Uterus (tissue), 4 donors: ENCODE results near the gene TSC2. TPM values are rescaled to one million over a fixed set of nuclear protein-coding genes. Genes with fewer than 3 reads are reported as not detected.

Experiments used
- DNase-seq, 2 donors: peaks; one replicate each; pipeline ENCODE4 v3.0.0-alpha.2; 2019 to 2020
- H3K27ac ChIP-seq, 2 donors: fragments of 200-600 bp; sonication (generic); 1 replicate in 1 of 2; 2 replicates in 1 of 2; pipeline ENCODE4 v1.5.1; 2016 to 2018
- H3K27me3 ChIP-seq, 2 donors: fragments of 200-600 bp; sonication (generic); one replicate each; pipeline ENCODE4 v1.5.1; 2018 to 2019; ENCODE audit warnings: control low read depth in 1 of 2
- H3K36me3 ChIP-seq, 2 donors: fragments of 200-600 bp; sonication (generic); one replicate each; pipeline ENCODE4 v1.5.1; 2019; ENCODE audit warnings: control low read depth in 1 of 2
- H3K4me1 ChIP-seq, 2 donors: fragments of 200-600 bp; sonication (generic); one replicate each; pipeline ENCODE4 v1.5.1; 2018 to 2019; ENCODE audit warnings: control low read depth in 1 of 2
- H3K4me3 ChIP-seq, 2 donors: fragments of 200-600 bp; sonication (generic); 1 replicate in 1 of 2; 2 replicates in 1 of 2; pipeline ENCODE4 v1.5.1; 2018 to 2019; ENCODE audit warnings: mild to moderate bottlenecking in 1 of 2
- H3K9me3 ChIP-seq, 2 donors: fragments of 200-600 bp; sonication (generic); one replicate each; pipeline ENCODE4 v1.5.1; 2019; ENCODE audit warnings: control low read depth in 1 of 2
- POLR2A ChIP-seq, 2 donors: fragments of 450-650 bp; IDR thresholded peaks; one replicate each; pipeline ENCODE4 v1.6.1; 2016; ENCODE audit warnings: antibody characterized with exemption in 2 of 2, mild to moderate bottlenecking in 1 of 2, moderate library complexity in 1 of 2
- intact Hi-C: fragments of 100-400 bp; cut with DNase I; formaldehyde crosslinking; loops from one replicate; pipeline ENCODE4 v1.15.1; 2023; ENCODE audit warnings: low total_unique reads
- total RNA-seq, 4 donors: library from RNA; depleted of rRNA in 3 of 4; stranded (reverse); fragments of >200 nt in 3 of 4; gene quantifications; one replicate each; pipeline versions ENCODE4 v1.1.0 to v1.2.4, GENCODE V29; 2014 to 2023
- TF ChIP-seq, protein P1 (sequence below), 4 experiments: fragments of 200-600 bp in 2 of 4; fragments of 450-650 bp in 2 of 4; sonication (generic) in 2 of 4; IDR thresholded peaks; one replicate each; pipeline ENCODE4 v1.5.1; 2016 to 2019; ENCODE audit warnings: antibody characterized with exemption in 4 of 4, mild to moderate bottlenecking in 2 of 4, moderate library complexity in 1 of 4
- donor health status: DM: yes; HTN: yes; CAD: no.

The TSC2 gene
- total RNA-seq, 4 donors from 2014 or later: 53.8 to 347 (median 131) TPM

DNA sequence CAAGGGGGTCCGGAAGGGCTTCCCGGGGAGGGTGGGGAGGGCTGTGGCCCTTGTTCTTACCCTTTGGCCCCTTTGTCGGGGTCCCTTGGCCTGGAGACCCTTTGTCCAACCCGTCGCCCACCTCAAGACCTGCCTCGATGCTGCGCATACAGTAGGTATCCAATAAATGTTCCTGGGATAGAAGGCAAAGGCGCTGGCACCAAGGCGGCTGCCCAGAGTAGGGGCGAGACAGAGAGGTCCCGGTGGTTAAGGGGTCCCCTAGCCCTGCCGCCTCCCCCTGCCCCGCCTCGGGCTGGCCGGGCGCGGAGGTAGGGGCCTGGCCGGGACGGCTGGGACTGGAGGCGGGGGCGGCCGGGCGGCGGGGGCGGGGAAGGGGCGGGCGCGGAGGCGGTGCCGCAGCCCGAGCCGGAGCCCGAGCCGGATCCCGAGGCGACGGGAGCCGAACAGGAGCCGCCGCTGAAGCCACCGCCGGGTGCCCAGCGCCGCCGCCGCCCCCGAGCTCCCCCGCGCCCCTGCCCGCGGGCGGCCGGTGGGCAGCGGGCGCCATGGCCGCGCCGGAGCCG is 21.2 kb upstream of the TSC2 start, which contains the start of gene NHERF2:
TSS of gene NHERF2 (plus strand) at position 442 of the 563 bp plus-strand sequence. CDS start at position 546, 104 bp downstream.
- peak within 1 kb of the TSS; percentile 69 to 79 for H3K27ac ChIP-seq
- peak in 1 of 2 donors; percentile 48 for DNase-seq
- H3K36me3 ChIP-seq: no peaks in the 10 kb centered on the region
- intact Hi-C loops: no loop called here
- no peaks in the 10 kb centered on the region for H3K27me3 ChIP-seq
- H3K9me3 ChIP-seq: no peaks in the 10 kb centered on the region
- no peak for TF ChIP-seq POLR2A (IDR thresholded peaks at IDR 0.05)
- TF ChIP-seq, protein P1, sequence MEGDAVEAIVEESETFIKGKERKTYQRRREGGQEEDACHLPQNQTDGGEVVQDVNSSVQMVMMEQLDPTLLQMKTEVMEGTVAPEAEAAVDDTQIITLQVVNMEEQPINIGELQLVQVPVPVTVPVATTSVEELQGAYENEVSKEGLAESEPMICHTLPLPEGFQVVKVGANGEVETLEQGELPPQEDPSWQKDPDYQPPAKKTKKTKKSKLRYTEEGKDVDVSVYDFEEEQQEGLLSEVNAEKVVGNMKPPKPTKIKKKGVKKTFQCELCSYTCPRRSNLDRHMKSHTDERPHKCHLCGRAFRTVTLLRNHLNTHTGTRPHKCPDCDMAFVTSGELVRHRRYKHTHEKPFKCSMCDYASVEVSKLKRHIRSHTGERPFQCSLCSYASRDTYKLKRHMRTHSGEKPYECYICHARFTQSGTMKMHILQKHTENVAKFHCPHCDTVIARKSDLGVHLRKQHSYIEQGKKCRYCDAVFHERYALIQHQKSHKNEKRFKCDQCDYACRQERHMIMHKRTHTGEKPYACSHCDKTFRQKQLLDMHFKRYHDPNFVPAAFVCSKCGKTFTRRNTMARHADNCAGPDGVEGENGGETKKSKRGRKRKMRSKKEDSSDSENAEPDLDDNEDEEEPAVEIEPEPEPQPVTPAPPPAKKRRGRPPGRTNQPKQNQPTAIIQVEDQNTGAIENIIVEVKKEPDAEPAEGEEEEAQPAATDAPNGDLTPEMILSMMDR (IDR thresholded peaks at IDR 0.05): no peak
- peaks cover 0 to 6% of the 10 kb centered on the region in 2 donors for H3K4me1 ChIP-seq
- H3K4me3 ChIP-seq: peak within 1 kb of the TSS; percentile 32 to 56

DNA sequence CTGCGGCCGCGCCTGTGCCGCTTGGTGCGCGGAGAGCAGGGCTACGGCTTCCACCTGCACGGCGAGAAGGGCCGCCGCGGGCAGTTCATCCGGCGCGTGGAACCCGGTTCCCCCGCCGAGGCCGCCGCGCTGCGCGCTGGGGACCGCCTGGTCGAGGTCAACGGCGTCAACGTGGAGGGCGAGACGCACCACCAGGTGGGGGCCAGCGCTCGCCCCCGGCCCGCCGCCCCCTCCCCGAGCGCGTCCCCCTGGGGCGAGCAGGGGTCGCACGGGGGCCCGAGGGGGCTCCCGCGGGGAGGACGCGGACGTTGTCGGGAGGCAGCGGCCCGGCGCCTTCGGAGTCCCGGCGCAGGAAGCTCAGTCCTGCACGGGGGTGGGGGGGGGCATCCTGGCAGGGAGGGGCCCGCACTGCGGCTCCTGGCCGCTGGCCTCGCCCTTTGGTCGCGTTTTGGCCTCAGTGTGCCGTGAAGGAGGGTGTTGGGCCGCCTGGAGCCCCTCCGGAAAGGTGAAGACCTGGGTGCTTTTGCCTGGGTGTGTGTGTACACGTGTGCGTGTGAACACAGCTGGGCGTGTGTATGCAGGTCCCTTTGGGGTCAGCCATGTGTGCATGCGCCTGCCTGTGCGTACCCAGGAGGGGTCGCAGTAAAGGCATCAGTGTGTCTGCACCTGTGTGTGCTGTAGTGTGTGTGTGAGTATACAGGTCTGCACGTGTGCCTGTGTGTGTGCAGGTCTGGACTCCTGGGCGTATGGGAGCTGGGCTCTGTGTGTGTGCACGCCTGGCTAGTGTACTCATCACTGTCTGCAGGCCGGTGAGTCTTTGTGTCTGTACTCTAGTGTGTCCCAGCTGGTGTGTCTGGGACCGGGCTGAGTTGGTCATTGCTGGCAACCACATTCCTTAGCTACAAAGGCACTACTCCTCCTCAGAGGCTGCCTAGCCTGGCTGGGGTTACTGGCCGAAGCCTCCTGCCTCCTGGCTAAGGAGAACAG is 20.5 kb upstream of the TSC2 start:
- intact Hi-C loops: no loop called here

DNA sequence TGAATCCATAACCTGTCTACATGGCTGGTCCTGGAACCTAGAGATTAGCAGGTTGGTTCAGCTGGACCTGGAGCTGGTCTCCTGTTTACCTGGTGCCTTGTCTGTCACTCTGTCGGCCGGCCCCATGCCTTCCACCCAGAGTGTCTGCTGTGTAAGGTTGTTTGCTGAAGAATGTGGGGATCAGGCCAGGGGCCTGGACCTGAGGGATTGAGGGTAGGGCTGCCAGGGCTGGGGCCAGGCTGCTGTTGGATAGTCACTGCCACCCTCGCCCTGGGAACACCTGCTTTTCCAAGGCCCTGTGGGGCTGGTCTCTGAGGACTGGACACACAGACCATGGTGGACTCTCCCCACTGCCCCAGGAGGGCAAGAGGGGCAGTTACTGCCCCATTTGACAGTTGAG is 19.6 kb upstream of the TSC2 start:
- H3K27ac ChIP-seq: peak overlapping the region; percentile 7 to 79
- intact Hi-C loops: no loop called here
- H3K4me1 ChIP-seq: peaks cover 0 to 6% of the 10 kb centered on the region in 2 donors
- no peaks in the 10 kb centered on the region for H3K36me3 ChIP-seq
- H3K9me3 ChIP-seq: no peaks in the 10 kb centered on the region
- no peaks in the 10 kb centered on the region for H3K27me3 ChIP-seq
- TF ChIP-seq, protein P1 (IDR thresholded peaks at IDR 0.05): no peak
- no peak for TF ChIP-seq POLR2A (IDR thresholded peaks at IDR 0.05)
- no peak for DNase-seq
- H3K4me3 ChIP-seq: peak overlapping the region in 1 of 2 donors; percentile 56

More for the DNA sequence above, 20.5 kb upstream of the TSC2 start:
- no peak for DNase-seq
- Histone ChIP-seq H3K27ac (peak overlapping the region; percentile 69 to 79), H3K9me3 (no peaks in the 10 kb centered on the region), H3K4me1 (peaks cover 0 to 6% of the 10 kb centered on the region in 2 donors), H3K27me3 (no peaks in the 10 kb centered on the region), H3K4me3 (peak overlapping the region; percentile 32 to 56), H3K36me3 (no peaks in the 10 kb centered on the region)
- no peak for TF ChIP-seq POLR2A (IDR thresholded peaks at IDR 0.05)
- TF ChIP-seq, protein P1 (IDR thresholded peaks at IDR 0.05): no peak

GRCh38 chr16:2028620-2029220 is 19.1 kb upstream of the TSC2 start:
- TF ChIP-seq, protein P1 (IDR thresholded peaks at IDR 0.05): no peak
- no peak for TF ChIP-seq POLR2A (IDR thresholded peaks at IDR 0.05)
- no peak overlapping the region for H3K4me3 ChIP-seq
- no peaks in the 10 kb centered on the region for H3K9me3 ChIP-seq
- peak overlapping the region; percentile 7 to 79 for H3K27ac ChIP-seq
- H3K27me3 ChIP-seq: no peaks in the 10 kb centered on the region
- H3K36me3 ChIP-seq: no peaks in the 10 kb centered on the region
- intact Hi-C loops: no loop called here
- H3K4me1 ChIP-seq: peaks cover 0 to 6% of the 10 kb centered on the region in 2 donors
- DNase-seq: no peak
